ENCODE results near the gene ARHGAP35.
"Not testable (repeated sequence)": the region's sequence is repeated elsewhere in the genome, so short reads cannot be mapped to it uniquely, and the experiment has no call there.

Gene ARHGAP35

DNA sequence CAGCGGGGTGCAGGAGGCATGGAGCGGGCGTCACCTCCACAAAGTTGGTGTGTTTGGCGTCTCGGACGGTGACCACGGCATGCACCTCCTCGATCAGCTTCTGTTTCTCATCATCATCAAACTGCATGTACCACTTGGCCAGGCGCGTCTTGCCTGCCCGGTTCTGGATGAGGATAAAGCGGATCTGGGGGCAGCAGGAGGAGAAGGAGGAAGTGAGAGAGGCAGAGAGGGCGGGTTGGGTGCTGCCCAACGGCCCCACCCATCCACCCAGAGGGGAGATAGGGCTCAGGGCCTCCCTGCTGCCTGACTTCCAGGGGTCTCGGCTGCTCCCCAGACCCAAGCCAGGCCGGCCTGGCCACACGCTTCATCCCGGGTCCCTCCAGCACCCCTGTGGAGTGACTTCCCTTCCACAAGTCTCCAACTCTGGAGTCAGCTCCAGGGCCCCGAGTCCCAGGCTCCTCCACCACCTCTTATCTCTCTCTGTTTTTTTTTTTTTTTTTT lies 14.8 kb upstream of the ARHGAP35 start:
- DNase-seq, result no peak

- DNase-seq, result no peak
Measured at GRCh38 chr19:46847528-46847927, 13.3 kb upstream of the ARHGAP35 start.

DNA sequence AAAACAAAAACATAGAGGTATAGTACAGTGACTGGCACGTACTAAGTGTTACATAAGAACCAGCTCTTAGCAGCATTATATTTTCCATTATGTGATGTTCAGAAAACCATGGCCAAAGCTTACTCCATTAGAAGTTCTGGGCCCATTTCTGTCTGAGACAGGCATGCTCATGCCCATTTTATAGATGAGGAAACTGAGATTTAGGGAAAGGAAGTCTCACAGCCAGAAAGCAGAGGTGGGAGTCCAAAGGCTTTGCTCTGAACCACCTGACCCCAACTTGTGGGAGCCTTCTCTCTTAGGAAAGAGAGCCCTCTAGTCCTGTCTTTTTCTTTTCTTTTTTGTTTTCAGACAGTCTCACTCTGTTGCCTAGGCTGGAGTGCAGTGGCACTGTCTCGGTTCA lies 12.4 kb upstream of the ARHGAP35 start:
- DNase-seq, result no peak

GRCh38 chr19:46849610-46850009 lies 11.2 kb upstream of the ARHGAP35 start:
- DNase-seq, result no peak

GRCh38 chr19:46850228-46851203 lies 10.3 kb upstream of the ARHGAP35 start, which contains the start of gene AP2S1:
TSS of gene AP2S1 (minus strand) at chr19:46850846. CDS start at chr19:46850766, 80 bp downstream.
- peak; percentile 99 for DNase-seq

GRCh38 chr19:46852830-46853229 lies 8.0 kb upstream of the ARHGAP35 start:
- no peak for DNase-seq

- not testable (repeated sequence) for DNase-seq
Measured at GRCh38 chr19:46854698-46855097, 6.1 kb upstream of the ARHGAP35 start.

DNA sequence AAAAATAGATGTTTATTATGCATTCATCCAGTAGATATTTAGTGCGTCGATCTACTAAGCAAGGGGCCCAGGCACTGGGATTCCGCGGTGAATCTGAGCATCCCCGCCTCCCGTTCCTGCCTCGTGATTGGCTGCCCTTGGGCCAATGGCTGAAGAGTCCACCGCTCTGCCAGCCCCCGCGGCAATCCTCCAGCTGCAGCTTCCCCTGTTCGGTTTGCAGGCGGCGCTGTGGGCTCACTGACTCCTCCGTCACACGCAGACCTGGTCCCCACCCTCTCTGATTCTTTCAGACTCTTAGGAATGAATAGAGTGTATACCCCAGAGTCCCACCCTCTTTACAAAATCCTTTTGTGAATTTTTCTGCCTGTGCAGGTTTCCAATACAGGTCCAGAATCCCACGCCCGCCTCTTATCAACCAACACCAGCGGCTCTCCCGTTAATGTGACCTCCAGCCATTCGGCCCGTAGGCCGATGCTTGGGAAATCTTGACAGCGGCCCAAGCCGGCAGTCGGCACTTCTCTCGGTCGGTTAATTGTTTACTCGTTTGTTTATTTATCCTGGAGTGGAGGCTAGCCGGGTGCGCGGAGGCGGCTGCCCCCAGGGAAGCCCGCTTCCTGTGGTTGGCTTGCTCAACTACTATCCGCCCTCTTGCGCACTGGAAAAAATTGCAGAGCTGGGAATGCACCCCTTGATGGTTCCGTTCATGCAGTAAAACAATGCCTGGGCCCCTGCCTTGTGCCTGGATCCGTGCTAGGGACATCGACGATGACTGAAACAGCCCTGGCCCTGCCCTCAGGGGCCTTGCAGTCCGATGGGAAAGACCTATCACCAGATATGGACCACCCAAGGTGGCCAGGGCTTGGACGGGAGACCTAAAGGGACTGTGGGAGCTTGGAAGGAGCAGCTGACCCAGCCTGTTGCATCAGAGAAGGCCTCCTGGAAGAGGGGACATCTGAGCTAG lies 4.5 kb upstream of the ARHGAP35 start:
- DNase-seq, result peak; percentile 95

DNA sequence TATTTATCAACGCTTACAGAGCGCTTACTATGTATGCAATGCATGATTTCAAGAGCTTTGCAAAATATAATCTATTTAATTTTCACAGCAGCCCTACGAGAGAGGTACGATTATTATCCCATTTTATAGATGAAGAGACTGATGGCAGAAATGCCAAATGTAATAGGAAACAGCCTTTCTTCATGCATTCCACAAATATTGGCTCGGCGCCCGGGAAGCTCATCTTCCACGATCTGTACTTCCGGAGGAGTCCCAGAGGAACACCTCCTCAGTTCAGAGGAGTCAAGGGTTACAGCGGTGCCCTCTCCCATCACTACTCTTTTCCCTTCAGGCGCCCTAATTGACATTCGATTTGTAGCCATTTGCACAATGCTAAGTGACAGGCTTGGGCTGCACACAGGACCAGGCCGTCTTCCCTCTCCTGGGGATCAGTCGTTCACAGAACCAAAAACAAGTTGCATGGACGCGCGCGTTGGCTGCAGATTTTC lies 1.1 kb upstream of the ARHGAP35 start:
- peak; percentile 93 for DNase-seq

GRCh38 chr19:46860125-46860845 lies 512 bp upstream of the ARHGAP35 start:
- peak; percentile 99 for DNase-seq

DNA sequence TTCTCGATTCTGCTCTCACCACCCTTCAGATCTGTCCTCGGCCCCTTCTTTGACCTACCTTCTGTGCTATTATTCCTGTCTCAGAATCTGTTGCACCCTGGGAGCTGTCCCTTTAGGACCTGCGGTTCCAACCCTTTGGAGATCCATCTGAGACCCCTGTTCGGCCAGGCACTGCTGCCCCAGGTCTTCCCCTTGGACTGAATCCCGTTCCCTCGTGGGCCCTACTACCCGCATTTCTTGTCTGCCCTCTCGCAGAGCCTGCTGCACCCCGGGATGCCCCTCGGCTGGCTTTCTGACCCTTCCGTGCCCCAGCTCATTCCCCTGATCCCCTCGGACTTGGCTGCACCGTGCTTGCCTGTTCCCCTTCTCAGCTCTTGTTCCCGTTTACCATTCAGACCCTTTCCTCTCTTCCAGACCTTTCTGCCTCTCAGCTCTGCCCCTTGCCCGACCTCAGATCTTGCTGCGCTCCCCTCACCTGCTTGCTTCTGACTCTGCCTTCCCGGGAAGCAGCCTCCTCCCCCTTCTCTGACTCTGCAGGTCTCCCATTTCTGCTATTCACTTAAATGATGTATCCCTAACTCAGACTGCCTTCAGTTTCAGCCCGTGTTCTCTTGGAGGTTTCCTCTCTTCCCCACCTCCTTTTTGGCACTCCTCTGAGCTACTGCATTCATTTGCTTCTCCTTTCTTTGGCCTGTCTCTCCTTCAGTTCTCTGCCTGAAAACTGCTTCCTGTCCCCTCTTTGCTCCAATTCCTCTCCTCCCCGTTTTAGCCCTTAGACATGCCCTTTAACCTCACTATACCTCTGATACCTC lies 1.1 kb downstream of the ARHGAP35 start:
- DNase-seq, result peak; percentile 35

GRCh38 chr19:46862503-46862834 lies 1.7 kb downstream of the ARHGAP35 start:
- no peak for DNase-seq

DNA sequence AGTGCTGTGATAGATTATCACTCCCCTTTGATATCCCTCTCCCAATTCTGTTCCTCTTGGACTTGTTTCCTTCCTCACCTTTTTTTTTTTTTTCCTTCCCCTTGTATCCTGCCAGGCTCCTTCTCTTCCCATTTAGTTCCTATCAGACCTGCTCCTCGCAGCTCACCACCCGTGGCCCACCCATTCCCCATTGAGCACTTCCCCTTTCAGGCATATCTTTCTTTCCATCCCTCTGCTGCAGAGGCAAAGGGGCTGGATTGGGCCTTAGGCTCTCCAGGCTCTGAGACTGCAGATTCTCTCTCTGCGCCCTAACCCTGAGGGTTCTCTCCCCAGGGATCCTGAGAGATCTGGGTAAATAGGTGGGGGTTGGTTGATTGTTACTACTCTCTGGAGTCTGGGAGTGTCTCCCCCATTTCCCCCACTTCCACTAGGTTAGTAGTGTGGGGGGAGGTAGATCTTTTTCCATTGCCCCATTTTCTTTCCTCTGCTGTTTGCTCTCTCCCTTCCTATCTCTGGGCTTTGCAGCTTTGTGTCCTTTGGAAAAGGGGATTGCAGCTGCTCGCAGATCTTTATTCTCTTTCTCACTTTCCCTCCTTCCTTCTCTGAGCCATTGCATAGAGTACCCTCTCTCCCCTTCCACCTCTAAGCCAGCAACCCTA lies 2.3 kb downstream of the ARHGAP35 start:
- DNase-seq, result no peak

DNA sequence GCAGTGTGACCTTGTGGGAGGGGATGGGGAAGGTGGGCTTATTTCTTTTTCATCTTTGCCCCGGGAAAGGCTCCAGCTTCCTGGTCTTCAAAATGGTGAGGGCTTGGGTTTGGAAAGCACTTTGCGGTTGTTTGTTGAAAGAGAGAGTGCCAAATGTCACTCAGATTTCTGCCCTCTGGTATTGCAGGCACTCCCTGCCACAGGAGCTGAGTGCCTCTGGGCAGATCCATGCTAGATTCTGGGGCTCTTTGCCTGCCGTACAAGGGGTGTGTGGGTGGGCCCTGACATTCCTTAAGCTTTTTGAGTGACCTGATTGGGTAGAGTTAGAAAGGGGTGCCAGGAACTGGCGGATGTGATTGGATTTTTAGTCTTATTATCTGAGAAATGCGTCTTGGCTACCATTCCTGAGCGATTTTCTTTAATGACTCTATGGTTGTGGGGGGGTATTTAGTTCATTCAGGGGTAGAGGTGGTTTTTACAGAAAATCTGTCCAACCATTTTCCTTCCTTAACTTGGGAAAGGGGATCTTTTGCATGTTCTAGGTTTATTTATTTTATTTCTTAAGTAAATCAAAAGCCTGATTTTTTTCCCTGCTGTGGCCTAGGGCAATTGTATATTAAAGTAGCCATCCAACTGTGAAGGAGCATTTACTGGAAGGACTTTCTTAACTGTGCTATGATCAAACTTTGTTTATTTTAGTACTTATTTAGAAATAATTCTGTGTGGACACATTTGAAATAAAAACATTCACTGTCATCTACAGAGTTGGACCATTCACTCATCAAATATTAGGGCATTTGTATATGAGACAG lies 3.2 kb downstream of the ARHGAP35 start:
- no peak for DNase-seq

DNA sequence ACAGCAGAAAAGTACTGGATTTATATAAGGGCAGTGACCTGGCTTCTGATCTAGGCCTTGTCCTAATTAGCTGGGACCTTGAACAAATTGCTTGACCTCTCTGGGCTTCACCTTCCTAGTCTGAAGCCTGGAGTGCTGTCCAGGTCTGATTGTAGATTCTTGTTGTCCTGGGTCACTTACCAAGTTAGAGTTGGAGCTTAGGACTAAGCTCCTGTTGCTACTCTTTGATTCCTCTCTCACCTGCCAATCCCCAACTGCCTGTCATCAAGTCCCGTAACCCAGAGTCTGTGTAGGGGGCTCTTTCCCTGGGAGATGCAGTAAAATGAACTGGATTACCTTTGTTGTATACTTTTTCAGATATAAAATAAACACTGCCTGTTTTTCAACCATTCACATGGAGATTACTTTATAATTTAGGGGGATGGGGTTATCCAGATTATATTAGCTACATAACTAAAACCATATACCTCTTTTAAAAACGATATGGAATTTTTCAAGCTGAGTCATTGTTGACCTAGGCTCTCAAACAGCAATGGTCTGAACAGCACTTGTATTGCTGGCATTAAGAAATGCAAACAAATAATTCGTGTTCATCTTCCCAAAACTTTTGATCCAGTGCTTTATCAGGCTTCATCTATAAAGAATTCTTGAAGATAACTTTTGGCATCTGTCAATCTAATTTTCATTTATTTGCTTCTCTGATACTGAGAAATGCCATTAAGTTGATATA lies 5.8 kb downstream of the ARHGAP35 start:
- DNase-seq, result no peak

GRCh38 chr19:46867170-46867569 lies 6.4 kb downstream of the ARHGAP35 start:
- no peak for DNase-seq

- DNase-seq, result no peak
Measured at GRCh38 chr19:46868025-46868802, 7.4 kb downstream of the ARHGAP35 start.

- not testable (repeated sequence) for DNase-seq
Measured at GRCh38 chr19:46871173-46871572, 10.4 kb downstream of the ARHGAP35 start.
